OCI-LY7 (cell line): ENCODE measurements around the gene CARD16. TPM values are rescaled to one million over a fixed set of nuclear protein-coding genes. Genes with fewer than 3 reads are reported as not detected.
"Not testable (repeated sequence)": the region's sequence is repeated elsewhere in the genome, so short reads cannot be mapped to it uniquely, and the experiment has no call there.

ENCODE experiments used
- BruUV-seq: library from RNA; stranded (reverse); fragments of 400-500 nt; replicated peaks from 2 replicates; lab custom pipeline; 2021; lab: Mats Ljungman, UMichigan
- CTCF ChIA-PET: fragments of 300-600 bp; sonication (Branson Sonifier 250); formaldehyde crosslinking; loops from one replicate; lab custom pipeline; 2022; ENCODE audit warnings: antibody characterized with exemption; ENCODE audit not compliant: unreplicated experiment; lab: Charles Lee
- POLR2A ChIA-PET: fragments of 300-600 bp; sonication (Branson Sonifier 250); formaldehyde crosslinking; loops from one replicate; lab custom pipeline; 2022; ENCODE audit warnings: antibody characterized with exemption; lab: Charles Lee
- DNase-seq: peaks from one replicate; pipeline ENCODE4 v3.0.0-alpha.2; 2015; ENCODE audit warnings: low spot score
- H2AFZ ChIP-seq: fragments of 200-600 bp; sonication (generic), shearing (Covaris generic); 2 replicates; pipeline ENCODE4 v1.6.1; 2014; ENCODE audit warnings: mild to moderate bottlenecking, antibody characterized with exemption, low read length, moderate library complexity
- H3K27ac ChIP-seq: fragments of 200-600 bp; sonication (generic); 2 replicates; pipeline ENCODE4 v1.5.1; 2014; ENCODE audit warnings: mixed run types, low read depth, mild to moderate bottlenecking, moderate library complexity, low read length, inconsistent platforms; ENCODE audit not compliant: poor library complexity, severe bottlenecking
- H3K36me3 ChIP-seq: fragments of 200-600 bp; sonication (generic); 2 replicates; pipeline ENCODE4 v1.6.1; 2014; ENCODE audit warnings: mild to moderate bottlenecking, antibody characterized with exemption, low read length, moderate library complexity, mixed read lengths; ENCODE audit not compliant: insufficient read depth
- H3K4me1 ChIP-seq: fragments of 200-600 bp; sonication (generic); 2 replicates; pipeline ENCODE4 v1.5.1; 2014; ENCODE audit warnings: mild to moderate bottlenecking, low read length; ENCODE audit not compliant: insufficient read depth, poor library complexity, severe bottlenecking
- H3K4me2 ChIP-seq: fragments of 200-600 bp; sonication (generic); 2 replicates; pipeline ENCODE4 v1.6.1; 2014; ENCODE audit warnings: mild to moderate bottlenecking, low read length
- H3K4me3 ChIP-seq: fragments of 200-600 bp; sonication (generic); 2 replicates; pipeline ENCODE4 v1.5.1; 2014; ENCODE audit warnings: mild to moderate bottlenecking, low read depth, low read length; ENCODE audit not compliant: poor library complexity, severe bottlenecking
- H3K79me2 ChIP-seq: fragments of 200-600 bp; sonication (generic); 2 replicates; pipeline ENCODE4 v1.6.1; 2016; ENCODE audit warnings: low read depth, mild to moderate bottlenecking, low read length, moderate library complexity, mixed read lengths; ENCODE audit not compliant: insufficient read depth
- H3K9me2 ChIP-seq: fragments of 200-600 bp; sonication (generic); 2 replicates; pipeline ENCODE4 v1.6.1; 2016; ENCODE audit warnings: mild to moderate bottlenecking, low read length, mixed read lengths; ENCODE audit not compliant: insufficient read depth
- H3K9me3 ChIP-seq: fragments of 200-600 bp; sonication (generic); 2 replicates; pipeline ENCODE4 v1.6.1; 2014; ENCODE audit warnings: mild to moderate bottlenecking, mixed run types, low read length, mixed read lengths
- H4K20me1 ChIP-seq: fragments of 200-600 bp; sonication (generic); 2 replicates; pipeline ENCODE4 v1.6.1; 2014; ENCODE audit warnings: mild to moderate bottlenecking, antibody characterized with exemption, low read length, moderate library complexity, mixed read lengths; ENCODE audit not compliant: insufficient read depth
- EZH2phosphoT487 ChIP-seq: fragments of 200-600 bp; sonication (generic); IDR thresholded peaks from 2 replicates; pipeline ENCODE4 v1.6.1; 2018; ENCODE audit warnings: low read depth, borderline replicate concordance, mild to moderate bottlenecking, mixed run types, antibody characterized with exemption, low read length, moderate library complexity, mixed read lengths
- intact Hi-C: fragments of 100-400 bp; cut with micrococcal nuclease; formaldehyde crosslinking; loops from one replicate; pipeline ENCODE4 v1.10.0; 2022; ENCODE audit not compliant: unreplicated experiment
- total RNA-seq, 2 experiments: library from RNA; depleted of rRNA in 1 of 2; stranded (reverse); fragments of >200 nt in 1 of 2; shearing (Covaris generic) in 1 of 2; gene quantifications; 2 replicates each; pipeline ENCODE4 v1.2.3, GENCODE V29; 2014 to 2022
- TF ChIP-seq, protein P1 (sequence below): fragments of 200-600 bp; sonication (generic); conservative IDR thresholded peaks from 2 replicates; pipeline ENCODE4 v1.5.1; 2014; ENCODE audit warnings: mild to moderate bottlenecking, antibody characterized with exemption, low read length, moderate library complexity, mixed read lengths

Gene CARD16
- total RNA-seq, 2 experiments from 2014 or later: 0.42 to 0.44 TPM

- POLR2A ChIA-PET: no interaction called here
Measured at GRCh38 chr11:105040703-105041102, 4.4 kb downstream of the CARD16 start.

GRCh38 chr11:105034813-105035620, 10.1 kb downstream of the CARD16 start, which contains the start of gene CASP1:
Gene CASP1 (minus strand): TSS chr11:105035144. CDS start chr11:105035113, 31 bp downstream.
- Histone ChIP-seq H3K4me3 (no peak within 1 kb of the TSS), H3K27ac (no peak within 1 kb of the TSS), H3K9me2 (no peaks in the 10 kb centered on the region), H4K20me1 (no peaks in the 10 kb centered on the region), H3K4me2 (no peak within 1 kb of the TSS), H3K36me3 (no peaks in the 10 kb centered on the region), H3K9me3 (no peaks in the 10 kb centered on the region), H3K79me2 (no peaks in the 10 kb centered on the region), H2AFZ (no peak within 1 kb of the TSS), H3K4me1 (no peaks in the 10 kb centered on the region)
- CTCF ChIA-PET: no interaction called here
- POLR2A ChIA-PET: interaction anchor here (0.6 kb wide), 3 partner anchors 192 to 1432 kb away, joined by 3 to 5 read pairs (median 4); no protein-coding TSS in a partner anchor
- no peak for DNase-seq
- intact Hi-C loops: no loop called here
- TF ChIP-seq, protein P1, sequence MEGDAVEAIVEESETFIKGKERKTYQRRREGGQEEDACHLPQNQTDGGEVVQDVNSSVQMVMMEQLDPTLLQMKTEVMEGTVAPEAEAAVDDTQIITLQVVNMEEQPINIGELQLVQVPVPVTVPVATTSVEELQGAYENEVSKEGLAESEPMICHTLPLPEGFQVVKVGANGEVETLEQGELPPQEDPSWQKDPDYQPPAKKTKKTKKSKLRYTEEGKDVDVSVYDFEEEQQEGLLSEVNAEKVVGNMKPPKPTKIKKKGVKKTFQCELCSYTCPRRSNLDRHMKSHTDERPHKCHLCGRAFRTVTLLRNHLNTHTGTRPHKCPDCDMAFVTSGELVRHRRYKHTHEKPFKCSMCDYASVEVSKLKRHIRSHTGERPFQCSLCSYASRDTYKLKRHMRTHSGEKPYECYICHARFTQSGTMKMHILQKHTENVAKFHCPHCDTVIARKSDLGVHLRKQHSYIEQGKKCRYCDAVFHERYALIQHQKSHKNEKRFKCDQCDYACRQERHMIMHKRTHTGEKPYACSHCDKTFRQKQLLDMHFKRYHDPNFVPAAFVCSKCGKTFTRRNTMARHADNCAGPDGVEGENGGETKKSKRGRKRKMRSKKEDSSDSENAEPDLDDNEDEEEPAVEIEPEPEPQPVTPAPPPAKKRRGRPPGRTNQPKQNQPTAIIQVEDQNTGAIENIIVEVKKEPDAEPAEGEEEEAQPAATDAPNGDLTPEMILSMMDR: no peak
- TF ChIP-seq EZH2phosphoT487: no peak
- no TSS peak for BruUV-seq

More at GRCh38 chr11:105040703-105041102, 4.4 kb downstream of the CARD16 start:
- no peak overlapping the region for H2AFZ ChIP-seq
- CTCF ChIA-PET: no interaction called here
- no peak overlapping the region for H3K4me3 ChIP-seq
- no peak for TF ChIP-seq EZH2phosphoT487
- TF ChIP-seq, protein P1: no peak
- H3K9me3 ChIP-seq: no peaks in the 10 kb centered on the region
- H3K27ac ChIP-seq: no peak overlapping the region
- intact Hi-C loops: no loop called here
- no peaks in the 10 kb centered on the region for H3K79me2 ChIP-seq
- no peaks in the 10 kb centered on the region for H4K20me1 ChIP-seq
- DNase-seq: no peak
- no peak overlapping the region for H3K4me2 ChIP-seq
- BruUV-seq: no TSS peak
- no peaks in the 10 kb centered on the region for H3K36me3 ChIP-seq
- H3K9me2 ChIP-seq: no peaks in the 10 kb centered on the region
- no peaks in the 10 kb centered on the region for H3K4me1 ChIP-seq

- DNase-seq, BruUV-seq, H3K4me3 ChIP-seq, POLR2A ChIA-PET, H3K27ac ChIP-seq, H3K79me2 ChIP-seq, H2AFZ ChIP-seq, H3K36me3 ChIP-seq, H3K4me2 ChIP-seq, intact Hi-C loops, H3K9me3 ChIP-seq, CTCF ChIA-PET, H4K20me1 ChIP-seq, H3K4me1 ChIP-seq, H3K9me2 ChIP-seq: not testable (repeated sequence)
Measured at GRCh38 chr11:105034388-105034787, 10.7 kb downstream of the CARD16 start.
